Measurements from ENCODE around the gene PABPC4L.
"Not testable (repeated sequence)": the region's sequence is repeated elsewhere in the genome, so short reads cannot be mapped to it uniquely, and the experiment has no call there.

PABPC4L gene

GRCh38 chr4:134201216-134202161, at the start of gene PABPC4L:
PABPC4L (minus strand) TSS chr4:134201789; CDS start chr4:134201019, 770 bp downstream.
- no peak for DNase-seq (ENCODE audit: low read depth in 2 of 2)

DNA sequence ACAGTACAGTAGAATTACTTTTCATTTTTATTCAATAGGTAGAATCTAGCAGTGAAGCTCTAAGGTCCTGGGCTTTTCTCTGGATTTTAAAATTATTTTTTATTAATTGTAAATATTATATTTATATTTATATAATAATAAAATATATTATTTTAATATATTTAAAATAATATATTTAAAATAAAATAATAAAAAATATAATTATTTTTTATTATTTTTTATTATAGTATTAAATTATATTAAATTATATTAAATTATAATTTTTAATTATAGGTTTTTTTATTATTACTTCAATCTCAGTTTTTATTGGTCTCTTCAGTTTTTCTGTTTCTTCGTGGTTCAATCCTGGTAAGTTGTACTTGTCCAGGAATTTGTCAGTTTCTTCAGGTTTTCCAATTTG, 49.7 kb upstream of the PABPC4L start:
- no peak for DNase-seq (ENCODE audit: low read depth in 2 of 2)

- DNase-seq (ENCODE audit: low read depth in 2 of 2) = no peak
Measured at GRCh38 chr4:134243742-134244713, 42.4 kb upstream of the PABPC4L start.

DNA sequence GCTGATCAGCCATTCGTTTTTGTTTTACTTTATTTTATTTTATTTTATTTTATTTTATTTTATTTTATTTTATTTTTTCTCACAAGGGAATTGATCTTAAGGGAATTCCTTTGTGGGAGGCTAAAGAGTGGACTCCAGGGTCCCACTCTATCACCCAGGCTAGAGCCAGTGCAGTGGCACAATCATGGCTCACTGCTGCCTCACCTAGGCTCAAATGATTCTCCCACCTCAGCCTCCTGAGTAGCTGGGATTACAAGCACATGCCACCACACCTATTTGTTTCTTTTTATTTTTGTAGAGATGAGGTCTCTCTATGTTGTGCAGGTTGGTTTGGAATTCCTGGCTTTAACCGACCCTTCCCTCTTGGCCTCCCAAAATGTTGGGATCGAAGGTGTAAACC, 17.5 kb upstream of the PABPC4L start:
- DNase-seq (ENCODE audit: low read depth in 2 of 2) = no peak

- DNase-seq (ENCODE audit: low read depth in 2 of 2) = no peak
Measured at GRCh38 chr4:134216411-134216810, 14.8 kb upstream of the PABPC4L start.

GRCh38 chr4:134215620-134216344, 14.2 kb upstream of the PABPC4L start:
- DNase-seq (ENCODE audit: low read depth in 2 of 2) = no peak

DNA sequence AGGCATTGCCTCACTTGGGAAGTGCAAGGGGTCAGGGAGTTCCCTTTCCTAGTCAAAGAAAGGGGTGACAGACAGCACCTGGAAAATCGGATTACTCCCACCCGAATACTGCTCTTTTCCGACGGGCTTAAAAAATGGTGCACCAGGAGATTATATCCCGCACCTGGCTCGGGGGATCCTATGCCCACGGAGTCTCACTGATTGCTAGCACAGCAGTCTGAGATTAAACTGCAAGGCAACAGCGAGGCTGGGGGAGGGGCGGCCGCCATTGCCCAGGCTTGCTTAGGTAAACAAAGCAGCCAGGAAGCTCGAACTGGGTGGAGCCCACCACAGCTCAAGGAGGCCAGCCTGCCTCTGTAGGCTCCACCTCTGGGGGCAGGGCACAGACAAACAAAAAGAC, 6.4 kb upstream of the PABPC4L start:
- DNase-seq (ENCODE audit: low read depth in 2 of 2) = not testable (repeated sequence)

DNA sequence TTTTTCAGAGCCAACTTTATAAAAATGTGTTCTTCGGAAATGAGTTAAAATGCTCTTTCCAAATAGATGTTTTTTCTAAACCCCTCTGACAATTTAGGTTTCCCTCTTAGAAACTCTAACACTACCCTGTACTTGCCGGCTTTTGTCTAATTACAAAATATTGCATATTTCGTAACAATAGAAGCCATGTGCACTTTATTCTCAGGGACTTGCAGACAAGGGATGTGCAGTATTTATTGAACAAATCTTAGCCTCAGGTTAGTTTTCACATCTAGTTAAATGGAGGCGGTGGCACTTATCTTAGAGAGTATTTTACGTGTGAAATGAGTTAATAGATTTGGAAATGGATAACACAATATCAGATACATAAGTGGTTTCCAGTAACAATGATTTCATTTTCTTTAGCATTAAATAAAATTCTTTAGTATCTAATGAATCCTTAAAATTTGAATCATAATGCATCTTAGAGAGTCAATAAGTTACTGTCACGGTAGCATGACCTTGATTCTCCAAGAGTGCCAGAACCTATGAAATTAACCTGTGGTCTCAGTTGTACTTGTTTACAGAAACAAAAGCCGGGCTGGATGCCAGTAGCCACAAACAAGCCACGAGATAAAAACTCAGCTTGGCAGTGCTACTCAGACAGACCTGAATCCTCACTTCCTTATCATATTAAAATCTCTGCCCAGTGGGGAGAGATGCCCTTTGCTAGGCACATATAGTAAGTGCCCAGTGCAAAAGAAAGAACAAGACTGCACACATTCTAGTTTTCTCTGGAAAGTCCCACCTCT, 772 bp upstream of the PABPC4L start:
- DNase-seq (ENCODE audit: low read depth in 2 of 2) = no peak

GRCh38 chr4:134200811-134201215, 776 bp downstream of the PABPC4L start:
- DNase-seq (ENCODE audit: low read depth in 2 of 2) = no peak

DNA sequence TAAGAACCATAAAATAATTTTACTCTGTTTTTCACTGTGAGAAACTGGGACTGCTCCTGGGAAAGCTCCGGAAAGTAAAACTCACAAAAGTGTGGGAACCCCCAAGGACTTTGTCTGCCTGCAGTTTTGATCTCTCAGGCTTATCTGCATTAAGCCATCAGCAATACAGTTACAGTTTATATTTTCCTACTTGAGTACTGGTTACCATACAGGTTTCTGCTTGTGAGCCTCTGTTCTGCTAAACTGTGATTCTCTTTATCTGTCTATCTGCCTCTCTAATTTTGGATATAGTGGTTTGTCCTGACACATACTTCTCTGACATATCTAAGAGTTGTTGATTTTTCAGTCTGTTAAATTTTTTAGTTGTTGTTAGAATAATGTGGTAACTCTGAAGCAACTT, 11.6 kb downstream of the PABPC4L start:
- no peak for DNase-seq (ENCODE audit: low read depth in 2 of 2)

DNA sequence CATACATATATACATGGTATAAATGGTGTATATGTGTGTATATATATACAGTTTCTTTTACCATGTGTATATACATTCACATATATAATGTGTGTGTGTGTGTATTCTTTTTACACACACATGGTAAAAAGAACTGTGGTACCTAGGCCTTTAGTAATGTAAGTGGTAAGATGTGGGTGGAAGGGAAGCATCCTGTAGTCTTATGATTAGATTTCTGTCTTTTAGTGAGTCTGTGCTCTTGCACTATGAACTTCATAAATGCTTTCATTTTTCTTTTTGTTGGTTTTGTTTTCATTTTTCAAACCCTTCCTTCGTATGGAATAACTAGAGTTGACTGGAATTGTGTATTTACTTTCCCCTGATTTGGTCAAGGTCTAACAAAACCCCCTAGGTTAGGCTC, 12.1 kb downstream of the PABPC4L start:
- DNase-seq (ENCODE audit: low read depth in 2 of 2) = no peak

- DNase-seq (ENCODE audit: low read depth in 2 of 2) = no peak
Measured at GRCh38 chr4:134178706-134179105, 22.9 kb downstream of the PABPC4L start.

- no peak for DNase-seq (ENCODE audit: low read depth in 2 of 2)
Measured at GRCh38 chr4:134174271-134174670, 27.3 kb downstream of the PABPC4L start.

DNA sequence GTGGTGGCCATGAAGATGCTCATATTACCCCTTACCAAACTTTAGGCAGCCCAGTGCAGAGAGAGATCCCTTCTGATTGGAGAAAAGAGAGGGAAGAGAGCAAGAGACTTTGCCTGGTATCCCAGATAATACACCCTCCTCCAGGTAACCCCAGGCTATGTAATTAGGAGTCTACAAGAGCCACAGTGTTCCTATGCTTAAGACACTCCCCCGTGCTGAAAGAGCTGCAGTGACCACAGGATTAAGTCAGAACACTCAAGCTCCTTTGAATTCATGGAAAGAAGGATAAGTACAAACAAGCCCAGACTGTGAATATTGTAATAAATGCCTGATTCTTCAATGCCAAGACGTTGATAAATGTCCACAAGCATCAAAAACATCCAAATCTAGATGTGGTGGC, 41.4 kb downstream of the PABPC4L start:
- no peak for DNase-seq (ENCODE audit: low read depth in 2 of 2)

DNA sequence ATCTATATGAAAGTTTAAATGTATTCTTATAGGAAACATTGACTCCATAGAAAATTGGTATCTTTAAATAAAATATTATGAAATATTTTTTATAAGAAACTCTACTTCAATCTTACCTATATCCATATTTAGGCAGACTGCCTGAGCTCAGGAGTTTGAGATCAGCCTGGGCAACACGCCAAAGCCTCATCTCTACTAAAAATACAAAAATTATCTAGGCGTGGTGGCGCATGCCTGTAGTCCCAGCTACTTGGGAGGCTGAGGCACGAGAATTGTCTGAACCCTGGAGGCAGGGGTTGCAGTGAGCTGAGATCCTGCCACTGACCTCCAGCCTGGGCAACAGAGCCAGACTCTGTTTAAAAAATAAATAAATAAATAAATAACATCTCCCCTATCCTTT, 47.5 kb downstream of the PABPC4L start:
- DNase-seq (ENCODE audit: low read depth in 2 of 2) = no peak

DNA sequence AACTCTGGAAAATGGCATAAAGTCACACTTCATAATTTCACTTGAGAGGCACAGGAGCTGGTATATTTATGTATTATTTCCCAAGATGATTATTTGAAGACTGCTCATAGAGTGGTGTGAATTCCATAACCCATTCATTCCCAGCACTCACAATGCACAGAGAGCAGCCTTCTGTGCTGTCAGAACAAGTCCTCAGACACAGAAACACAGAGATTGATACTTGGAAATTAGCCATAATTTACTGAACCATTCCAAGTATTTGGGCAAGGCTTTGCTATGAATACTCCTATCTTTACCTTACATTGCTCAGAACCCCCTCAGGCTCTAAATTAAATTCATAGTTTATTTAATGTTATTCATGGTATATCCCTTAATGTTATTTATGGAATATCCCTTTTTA, 53.6 kb downstream of the PABPC4L start:
- DNase-seq (ENCODE audit: low read depth in 2 of 2) = no peak

Measured in stimulated activated CD8-positive, alpha-beta memory T cell treated with anti-CD3 and anti-CD28 coated beads, Interleukin-2, amount 100 ng/mL, for 48 hours (primary cell).